Measurements from ENCODE around the gene ZNF521.

ZNF521 gene

GRCh38 chr18:25262920-25263319, 89.0 kb downstream of the ZNF521 start:
- TF ChIP-seq CTCF (IDR thresholded peaks at IDR 0.05; ENCODE audit: insufficient read depth, low read depth, low read length, missing control alignments), result no peak
- no peak overlapping the region for H3K4me3 ChIP-seq (ENCODE audit: low read length)
- no peak for DNase-seq (ENCODE audit: low read depth)

GRCh38 chr18:25261768-25262167, 90.2 kb downstream of the ZNF521 start:
- TF ChIP-seq CTCF (IDR thresholded peaks at IDR 0.05; ENCODE audit: insufficient read depth, low read depth, low read length, missing control alignments), result no peak
- DNase-seq (ENCODE audit: low read depth), result no peak
- H3K4me3 ChIP-seq (ENCODE audit: low read length), result no peak overlapping the region

- no peak for DNase-seq (ENCODE audit: low read depth)
- TF ChIP-seq CTCF (IDR thresholded peaks at IDR 0.05; ENCODE audit: insufficient read depth, low read depth, low read length, missing control alignments), result no peak
- no peak overlapping the region for H3K4me3 ChIP-seq (ENCODE audit: low read length)
These were observed 95.5 kb downstream of the ZNF521 start for GRCh38 chr18:25256439-25256838.

- no peak for TF ChIP-seq CTCF (IDR thresholded peaks at IDR 0.05; ENCODE audit: insufficient read depth, low read depth, low read length, missing control alignments)
These were observed 98.2 kb downstream of the ZNF521 start for GRCh38 chr18:25253779-25254178.

GRCh38 chr18:25253136-25253535, 98.8 kb downstream of the ZNF521 start:
- no peak overlapping the region for H3K4me3 ChIP-seq (ENCODE audit: low read length)
- no peak for TF ChIP-seq CTCF (IDR thresholded peaks at IDR 0.05; ENCODE audit: insufficient read depth, low read depth, low read length, missing control alignments)
- no peak for DNase-seq (ENCODE audit: low read depth)

More at GRCh38 chr18:25253779-25254178, 98.2 kb downstream of the ZNF521 start:
- H3K4me3 ChIP-seq (ENCODE audit: low read length), result no peak overlapping the region
- DNase-seq (ENCODE audit: low read depth), result no peak

GRCh38 chr18:25251068-25251467, 100.9 kb downstream of the ZNF521 start:
- H3K4me3 ChIP-seq (ENCODE audit: low read length), result no peak overlapping the region
- TF ChIP-seq CTCF (IDR thresholded peaks at IDR 0.05; ENCODE audit: insufficient read depth, low read depth, low read length, missing control alignments), result no peak
- no peak for DNase-seq (ENCODE audit: low read depth)

GRCh38 chr18:25250474-25250851, 101.5 kb downstream of the ZNF521 start:
- no peak for TF ChIP-seq CTCF (IDR thresholded peaks at IDR 0.05; ENCODE audit: insufficient read depth, low read depth, low read length, missing control alignments)
- H3K4me3 ChIP-seq (ENCODE audit: low read length), result no peak overlapping the region
- no peak for DNase-seq (ENCODE audit: low read depth)

Data from epithelial cell of esophagus (primary cell).